Activated CD4-positive, alpha-beta T cell treated with anti-CD3 and anti-CD28 coated beads, Interleukin-2, amount 10 ng/mL, durations not matched to agents 24 days and 14 days (primary cell): Measurements from ENCODE around the gene LAMB1. TPM values are rescaled to one million over a fixed set of nuclear protein-coding genes. Genes with fewer than 3 reads are reported as not detected.

Source experiments
- DNase-seq: peaks from one replicate; pipeline ENCODE4 v3.0.0; 2022
- H3K27ac Mint-ChIP-seq: one replicate; pipeline ENCODE4 v1.8.0; 2022; ENCODE audit warnings: mild to moderate bottlenecking, mixed read lengths
- H3K27me3 Mint-ChIP-seq: one replicate; pipeline ENCODE4 v1.8.0; 2022; ENCODE audit warnings: mixed read lengths
- H3K36me3 Mint-ChIP-seq: one replicate; pipeline ENCODE4 v1.8.0; 2022; ENCODE audit warnings: low read depth, mild to moderate bottlenecking, mixed read lengths
- H3K4me1 Mint-ChIP-seq: one replicate; pipeline ENCODE4 v1.8.0; 2021; ENCODE audit warnings: mixed read lengths
- H3K4me3 Mint-ChIP-seq: one replicate; pipeline ENCODE4 v1.8.0; 2022; ENCODE audit warnings: mild to moderate bottlenecking, moderate library complexity, mixed read lengths
- H3K9me3 Mint-ChIP-seq: one replicate; pipeline ENCODE4 v1.8.0; 2021; ENCODE audit warnings: mixed read lengths
- intact Hi-C: fragments of 100-400 bp; cut with micrococcal nuclease; formaldehyde crosslinking; loops from one replicate; pipeline ENCODE4 v1.15.1; 2023
- total RNA-seq: library from RNA; stranded (reverse); gene quantifications from 2 replicates; pipeline ENCODE4 v1.2.3, GENCODE V29; 2022

LAMB1 gene
- total RNA-seq, 1 donor from 2014 or later: not detected

GRCh38 chr7:107946451-107946850 is 56.5 kb downstream of the LAMB1 start:
- no peak overlapping the region for H3K4me3 Mint-ChIP-seq
- intact Hi-C loops: no loop called here
- H3K9me3 Mint-ChIP-seq: no peaks in the 10 kb centered on the region
- DNase-seq: no peak
- no peak overlapping the region for H3K27ac Mint-ChIP-seq
- H3K4me1 Mint-ChIP-seq: no peaks in the 10 kb centered on the region
- peaks cover 9% of the 10 kb centered on the region for H3K27me3 Mint-ChIP-seq
- no peaks in the 10 kb centered on the region for H3K36me3 Mint-ChIP-seq

- Mint-ChIP-seq H3K4me1 (no peaks in the 10 kb centered on the region), H3K36me3 (no peaks in the 10 kb centered on the region), H3K4me3 (no peak overlapping the region), H3K9me3 (no peaks in the 10 kb centered on the region), H3K27me3 (peaks cover 9% of the 10 kb centered on the region), H3K27ac (no peak overlapping the region)
- DNase-seq: no peak
- intact Hi-C loops: no loop called here
Measured at GRCh38 chr7:107945332-107945731, 57.6 kb downstream of the LAMB1 start.

- Mint-ChIP-seq H3K27me3 (peaks cover 8% of the 10 kb centered on the region), H3K36me3 (no peaks in the 10 kb centered on the region), H3K4me3 (no peak overlapping the region), H3K27ac (no peak overlapping the region), H3K4me1 (no peaks in the 10 kb centered on the region), H3K9me3 (no peaks in the 10 kb centered on the region)
- DNase-seq: no peak
- intact Hi-C loops: no loop called here
Measured at GRCh38 chr7:107944411-107945169, 58.4 kb downstream of the LAMB1 start.

GRCh38 chr7:107943018-107943417 is 59.9 kb downstream of the LAMB1 start:
- no peaks in the 10 kb centered on the region for H3K9me3 Mint-ChIP-seq

GRCh38 chr7:107940951-107941350 is 62.0 kb downstream of the LAMB1 start:
- intact Hi-C loops: no loop called here
- no peak overlapping the region for H3K27ac Mint-ChIP-seq
- H3K36me3 Mint-ChIP-seq: peaks cover 2% of the 10 kb centered on the region
- no peak overlapping the region for H3K4me3 Mint-ChIP-seq
- no peaks in the 10 kb centered on the region for H3K27me3 Mint-ChIP-seq
- peaks cover 2% of the 10 kb centered on the region for H3K4me1 Mint-ChIP-seq
- no peaks in the 10 kb centered on the region for H3K9me3 Mint-ChIP-seq
- no peak for DNase-seq

More at GRCh38 chr7:107943018-107943417, 59.9 kb downstream of the LAMB1 start:
- H3K36me3 Mint-ChIP-seq: no peaks in the 10 kb centered on the region
- H3K4me1 Mint-ChIP-seq: no peaks in the 10 kb centered on the region
- intact Hi-C loops: no loop called here
- DNase-seq: no peak
- H3K4me3 Mint-ChIP-seq: no peak overlapping the region
- H3K27me3 Mint-ChIP-seq: no peaks in the 10 kb centered on the region
- no peak overlapping the region for H3K27ac Mint-ChIP-seq

GRCh38 chr7:107939573-107940489 is 63.1 kb downstream of the LAMB1 start:
- peaks cover 2% of the 10 kb centered on the region for H3K4me1 Mint-ChIP-seq
- intact Hi-C loops: no loop called here
- H3K9me3 Mint-ChIP-seq: no peaks in the 10 kb centered on the region
- H3K27me3 Mint-ChIP-seq: no peaks in the 10 kb centered on the region
- DNase-seq: no peak
- H3K27ac Mint-ChIP-seq: no peak overlapping the region
- no peak overlapping the region for H3K4me3 Mint-ChIP-seq
- H3K36me3 Mint-ChIP-seq: peaks cover 2% of the 10 kb centered on the region

- no peak for DNase-seq
- H3K9me3 Mint-ChIP-seq: no peaks in the 10 kb centered on the region
- H3K4me1 Mint-ChIP-seq: peaks cover 4% of the 10 kb centered on the region
- peaks cover 2% of the 10 kb centered on the region for H3K36me3 Mint-ChIP-seq
- no peaks in the 10 kb centered on the region for H3K27me3 Mint-ChIP-seq
- no peak overlapping the region for H3K4me3 Mint-ChIP-seq
- H3K27ac Mint-ChIP-seq: no peak overlapping the region
- intact Hi-C loops: no loop called here
Measured at GRCh38 chr7:107938456-107939250, 64.3 kb downstream of the LAMB1 start.

GRCh38 chr7:107937531-107937930 is 65.4 kb downstream of the LAMB1 start:
- Mint-ChIP-seq H3K36me3 (peaks cover 10% of the 10 kb centered on the region), H3K9me3 (no peaks in the 10 kb centered on the region), H3K4me1 (peaks cover 7% of the 10 kb centered on the region), H3K4me3 (no peak overlapping the region), H3K27ac (no peak overlapping the region), H3K27me3 (no peaks in the 10 kb centered on the region)
- DNase-seq: no peak
- intact Hi-C loops: no loop called here

- DNase-seq: no peak
- intact Hi-C loops: no loop called here
- Mint-ChIP-seq H3K9me3 (no peaks in the 10 kb centered on the region), H3K27me3 (no peaks in the 10 kb centered on the region), H3K4me1 (peaks cover 7% of the 10 kb centered on the region), H3K4me3 (no peak overlapping the region), H3K36me3 (peaks cover 13% of the 10 kb centered on the region), H3K27ac (no peak overlapping the region)
Measured at GRCh38 chr7:107936312-107936711, 66.6 kb downstream of the LAMB1 start.

GRCh38 chr7:107934991-107935770 is 67.8 kb downstream of the LAMB1 start:
- Mint-ChIP-seq H3K4me3 (no peak overlapping the region), H3K27ac (no peak overlapping the region), H3K27me3 (no peaks in the 10 kb centered on the region), H3K36me3 (peaks cover 15% of the 10 kb centered on the region), H3K9me3 (no peaks in the 10 kb centered on the region), H3K4me1 (peaks cover 7% of the 10 kb centered on the region)
- DNase-seq: no peak
- intact Hi-C loops: no loop called here

- H3K27ac Mint-ChIP-seq: no peak overlapping the region
- peaks cover 7% of the 10 kb centered on the region for H3K4me1 Mint-ChIP-seq
- H3K4me3 Mint-ChIP-seq: no peak overlapping the region
- intact Hi-C loops: no loop called here
- peaks cover 22% of the 10 kb centered on the region for H3K36me3 Mint-ChIP-seq
- H3K9me3 Mint-ChIP-seq: no peaks in the 10 kb centered on the region
- no peaks in the 10 kb centered on the region for H3K27me3 Mint-ChIP-seq
- no peak for DNase-seq
Measured at GRCh38 chr7:107933386-107934013, 69.5 kb downstream of the LAMB1 start.

- H3K27ac Mint-ChIP-seq: no peak overlapping the region
- intact Hi-C loops: no loop called here
- H3K9me3 Mint-ChIP-seq: no peaks in the 10 kb centered on the region
- peaks cover 22% of the 10 kb centered on the region for H3K36me3 Mint-ChIP-seq
- peaks cover 7% of the 10 kb centered on the region for H3K4me1 Mint-ChIP-seq
- H3K27me3 Mint-ChIP-seq: no peaks in the 10 kb centered on the region
- no peak for DNase-seq
- no peak overlapping the region for H3K4me3 Mint-ChIP-seq
Measured at GRCh38 chr7:107932805-107933204, 70.2 kb downstream of the LAMB1 start.
